Gastroesophageal sphincter (tissue), 4 donors: Measurements from ENCODE around the gene KIF5C. TPM values are rescaled to one million over a fixed set of nuclear protein-coding genes. Genes with fewer than 3 reads are reported as not detected.

Experiments used
- ATAC-seq: fragments of 150-250 bp; one replicate; pipeline ENCODE4 v1.9.1; 2016; ENCODE audit warnings: mild to moderate bottlenecking, moderate library complexity
- H3K27ac ChIP-seq, 4 donors: fragments of 200-600 bp; sonication (generic) in 3 of 4; 1 replicate in 3 of 4; 2 replicates in 1 of 4; pipeline ENCODE4 v1.5.1; 2016 to 2019
- H3K27me3 ChIP-seq: fragments of 200-600 bp; sonication (generic); one replicate; pipeline ENCODE4 v1.5.1; 2019
- H3K36me3 ChIP-seq, 2 donors: fragments of 200-600 bp; sonication (generic); one replicate each; pipeline ENCODE4 v1.5.1; 2019; ENCODE audit warnings: control low read depth in 1 of 2
- H3K4me1 ChIP-seq, 3 donors: fragments of 200-600 bp; sonication (generic); 1 replicate in 2 of 3; 2 replicates in 1 of 3; pipeline ENCODE4 v1.5.1; 2016 to 2019; ENCODE audit warnings: control low read depth in 2 of 3
- H3K4me3 ChIP-seq, 2 donors: fragments of 200-600 bp; sonication (generic); one replicate each; pipeline ENCODE4 v1.5.1; 2019; ENCODE audit warnings: mild to moderate bottlenecking in 1 of 2, moderate library complexity in 1 of 2
- H3K9me3 ChIP-seq, 3 donors: fragments of 200-600 bp; sonication (generic); one replicate each; pipeline ENCODE4 v1.5.1; 2017 to 2019; ENCODE audit warnings: control low read depth in 2 of 3
- EP300 ChIP-seq: sonication (generic); formaldehyde crosslinking; IDR thresholded peaks from one replicate; pipeline ENCODE4 v1.6.1; 2017; ENCODE audit warnings: antibody characterized with exemption, mild to moderate bottlenecking
- POLR2A ChIP-seq, 2 donors: fragments of 450-650 bp; IDR thresholded peaks; one replicate each; pipeline ENCODE4 v1.6.1; 2017; ENCODE audit warnings: antibody characterized with exemption in 2 of 2, mild to moderate bottlenecking in 2 of 2, moderate library complexity in 1 of 2
- POLR2AphosphoS5 ChIP-seq: sonication (generic); formaldehyde crosslinking; IDR thresholded peaks from one replicate; pipeline ENCODE4 v1.6.1; 2017; ENCODE audit warnings: antibody characterized with exemption
- WGBS, 2 donors: methylation state at CpG; one replicate each; pipeline ENCODE4 v1.1.5; 2018; ENCODE audit warnings: low coverage in 1 of 2; 5-methylcytosine and 5-hydroxymethylcytosine counted together
- total RNA-seq, 4 donors: library from RNA; depleted of rRNA; stranded (reverse); fragments of >200 nt; gene quantifications; one replicate each; pipeline ENCODE4 v1.1.0, GENCODE V29; 2016
- TF ChIP-seq, protein P1 (sequence below), 4 experiments: fragments of 200-600 bp in 2 of 4; fragments of 450-650 bp in 2 of 4; sonication (generic) in 1 of 4; IDR thresholded peaks; one replicate each; pipeline ENCODE4 v1.5.1; 2017 to 2019; ENCODE audit warnings: antibody characterized with exemption in 4 of 4, mild to moderate bottlenecking in 2 of 4, moderate library complexity in 2 of 4

KIF5C gene
- total RNA-seq, 4 donors from 2014 or later: 3.3 to 6.6 (median 4.5) TPM

DNA sequence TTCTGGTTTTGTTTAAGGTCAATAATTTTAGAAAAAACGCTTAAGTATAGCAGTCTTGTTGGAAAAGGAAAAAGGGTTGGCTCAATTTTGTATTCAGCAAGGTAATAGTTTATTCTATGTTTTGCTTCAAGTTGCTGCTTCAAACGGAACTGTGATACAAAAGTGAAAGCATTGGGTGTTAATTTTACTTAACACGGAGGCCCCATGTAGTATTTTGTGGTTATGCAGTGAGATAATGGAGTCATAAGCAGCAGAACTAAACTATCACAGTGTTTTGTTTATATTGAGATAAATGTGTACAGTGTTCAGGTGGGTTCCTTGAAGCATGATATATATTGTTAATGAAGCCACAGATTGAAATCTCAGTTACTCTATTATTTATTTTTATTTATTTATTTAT lies 96.5 kb downstream of the KIF5C start:
- WGBS, 2 donors: 72 to 77% methylated on average over 2 to 3 of the region's 3 CpGs
- peaks cover 0 to 22% (median 0%) of the 10 kb centered on the region in 3 donors for H3K4me1 ChIP-seq
- no peak overlapping the region for H3K4me3 ChIP-seq
- no peak for TF ChIP-seq POLR2AphosphoS5
- TF ChIP-seq POLR2A (IDR thresholded peaks at IDR 0.05): no peak
- TF ChIP-seq, protein P1, sequence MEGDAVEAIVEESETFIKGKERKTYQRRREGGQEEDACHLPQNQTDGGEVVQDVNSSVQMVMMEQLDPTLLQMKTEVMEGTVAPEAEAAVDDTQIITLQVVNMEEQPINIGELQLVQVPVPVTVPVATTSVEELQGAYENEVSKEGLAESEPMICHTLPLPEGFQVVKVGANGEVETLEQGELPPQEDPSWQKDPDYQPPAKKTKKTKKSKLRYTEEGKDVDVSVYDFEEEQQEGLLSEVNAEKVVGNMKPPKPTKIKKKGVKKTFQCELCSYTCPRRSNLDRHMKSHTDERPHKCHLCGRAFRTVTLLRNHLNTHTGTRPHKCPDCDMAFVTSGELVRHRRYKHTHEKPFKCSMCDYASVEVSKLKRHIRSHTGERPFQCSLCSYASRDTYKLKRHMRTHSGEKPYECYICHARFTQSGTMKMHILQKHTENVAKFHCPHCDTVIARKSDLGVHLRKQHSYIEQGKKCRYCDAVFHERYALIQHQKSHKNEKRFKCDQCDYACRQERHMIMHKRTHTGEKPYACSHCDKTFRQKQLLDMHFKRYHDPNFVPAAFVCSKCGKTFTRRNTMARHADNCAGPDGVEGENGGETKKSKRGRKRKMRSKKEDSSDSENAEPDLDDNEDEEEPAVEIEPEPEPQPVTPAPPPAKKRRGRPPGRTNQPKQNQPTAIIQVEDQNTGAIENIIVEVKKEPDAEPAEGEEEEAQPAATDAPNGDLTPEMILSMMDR (IDR thresholded peaks at IDR 0.05): no peak
- TF ChIP-seq EP300: no peak
- H3K27me3 ChIP-seq: no peaks in the 10 kb centered on the region
- no peak for ATAC-seq
- no peaks in the 10 kb centered on the region for H3K36me3 ChIP-seq
- H3K27ac ChIP-seq: no peak overlapping the region
- H3K9me3 ChIP-seq: no peaks in the 10 kb centered on the region

DNA sequence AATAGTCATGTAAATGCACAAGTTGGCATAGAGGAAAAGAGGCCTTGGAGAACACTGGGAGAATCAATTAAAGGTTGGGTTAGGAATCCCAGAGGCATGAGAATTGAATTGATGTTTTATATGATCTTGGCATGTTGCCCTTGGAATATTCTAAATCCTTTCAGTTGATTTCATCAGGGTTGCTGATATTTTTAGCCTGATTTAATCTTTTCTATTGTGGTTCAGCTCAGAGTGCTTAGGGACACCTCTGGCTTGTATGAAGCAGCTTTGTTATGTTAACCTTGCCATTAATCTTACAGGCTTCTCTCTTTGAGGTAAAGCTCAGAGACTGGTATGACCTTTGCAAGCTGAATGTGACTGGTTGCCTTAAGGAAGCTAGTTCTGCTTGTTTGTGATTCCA lies 99.1 kb downstream of the KIF5C start:
- Histone ChIP-seq H3K27ac (no peak overlapping the region), H3K9me3 (no peaks in the 10 kb centered on the region), H3K27me3 (no peaks in the 10 kb centered on the region), H3K4me3 (no peak overlapping the region), H3K4me1 (peaks cover 0 to 16% (median 0%) of the 10 kb centered on the region in 3 donors), H3K36me3 (no peaks in the 10 kb centered on the region)
- TF ChIP-seq, protein P1 (IDR thresholded peaks at IDR 0.05): no peak
- TF ChIP-seq POLR2AphosphoS5 (no peak), POLR2A (IDR thresholded peaks at IDR 0.05) (no peak), EP300 (no peak)
- no peak for ATAC-seq

DNA sequence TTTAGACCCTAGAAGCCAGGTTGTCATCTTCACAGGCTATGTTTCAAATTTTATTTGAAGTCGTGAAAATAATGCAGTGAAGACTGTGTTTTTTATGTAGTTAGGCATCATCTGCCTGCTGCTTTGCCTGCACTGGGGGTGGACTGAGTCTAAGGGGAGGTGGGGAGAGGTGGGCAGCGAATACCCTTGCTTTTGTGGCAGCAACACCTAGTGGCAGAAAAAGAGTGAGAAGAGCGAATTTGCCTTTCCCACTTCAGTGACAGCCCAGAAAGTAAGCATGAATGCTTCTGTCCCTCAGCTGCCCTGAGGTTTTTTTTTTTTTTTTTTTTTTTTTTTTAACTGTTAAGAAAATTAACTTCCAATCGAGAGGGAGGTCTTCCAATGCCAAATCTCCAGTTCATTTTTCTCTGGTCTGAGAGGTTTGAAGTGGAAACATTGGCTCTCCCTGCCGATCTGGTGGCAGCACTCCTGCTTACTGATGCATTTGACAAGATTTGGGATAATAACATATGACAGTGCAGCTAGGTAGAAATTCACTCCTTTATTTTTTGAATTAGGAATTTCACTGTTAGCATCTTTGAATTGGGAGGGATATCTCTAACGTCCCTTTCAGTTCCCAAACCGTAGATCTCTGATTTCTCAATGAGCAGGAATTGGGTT lies 103.1 kb downstream of the KIF5C start:
- Histone ChIP-seq H3K9me3 (no peaks in the 10 kb centered on the region), H3K27me3 (no peaks in the 10 kb centered on the region), H3K4me3 (no peak overlapping the region), H3K27ac (no peak overlapping the region), H3K36me3 (no peaks in the 10 kb centered on the region), H3K4me1 (no peaks in the 10 kb centered on the region)
- ATAC-seq: peak; percentile 17
- TF ChIP-seq, protein P1 (IDR thresholded peaks at IDR 0.05): no peak
- TF ChIP-seq POLR2A (IDR thresholded peaks at IDR 0.05): no peak
- TF ChIP-seq POLR2AphosphoS5: no peak
- no peak for TF ChIP-seq EP300
- 48 to 80% methylated on average over 5 to 6 of the region's 7 CpGs for WGBS, 2 donors

DNA sequence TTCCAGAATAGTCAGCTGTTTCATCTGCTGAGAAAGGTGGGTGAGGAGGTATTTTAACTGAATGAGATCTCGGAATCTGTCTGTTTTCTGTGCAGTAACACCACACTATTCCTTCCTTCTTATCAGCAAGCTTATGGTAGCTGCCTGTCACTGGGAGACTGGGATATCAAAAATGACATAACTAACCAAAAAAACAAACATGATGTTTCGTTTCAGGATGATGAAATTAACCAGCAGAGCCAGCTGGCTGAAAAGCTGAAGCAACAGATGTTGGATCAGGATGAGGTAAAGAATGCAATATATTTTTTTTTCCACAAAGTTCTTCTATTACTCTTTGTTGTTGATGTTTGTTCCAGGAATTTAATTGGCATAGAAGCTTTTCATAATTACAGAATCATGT lies 103.7 kb downstream of the KIF5C start:
- TF ChIP-seq, protein P1 (IDR thresholded peaks at IDR 0.05): no peak
- TF ChIP-seq POLR2AphosphoS5: peak; percentile 24
- no peaks in the 10 kb centered on the region for H3K4me1 ChIP-seq
- H3K27me3 ChIP-seq: no peaks in the 10 kb centered on the region
- ATAC-seq: peak; percentile 62
- no peaks in the 10 kb centered on the region for H3K36me3 ChIP-seq
- H3K4me3 ChIP-seq: no peak overlapping the region
- WGBS, 2 donors: 68 to 79% methylated on average over 2 of the region's 2 CpGs
- no peaks in the 10 kb centered on the region for H3K9me3 ChIP-seq
- no peak overlapping the region for H3K27ac ChIP-seq

DNA sequence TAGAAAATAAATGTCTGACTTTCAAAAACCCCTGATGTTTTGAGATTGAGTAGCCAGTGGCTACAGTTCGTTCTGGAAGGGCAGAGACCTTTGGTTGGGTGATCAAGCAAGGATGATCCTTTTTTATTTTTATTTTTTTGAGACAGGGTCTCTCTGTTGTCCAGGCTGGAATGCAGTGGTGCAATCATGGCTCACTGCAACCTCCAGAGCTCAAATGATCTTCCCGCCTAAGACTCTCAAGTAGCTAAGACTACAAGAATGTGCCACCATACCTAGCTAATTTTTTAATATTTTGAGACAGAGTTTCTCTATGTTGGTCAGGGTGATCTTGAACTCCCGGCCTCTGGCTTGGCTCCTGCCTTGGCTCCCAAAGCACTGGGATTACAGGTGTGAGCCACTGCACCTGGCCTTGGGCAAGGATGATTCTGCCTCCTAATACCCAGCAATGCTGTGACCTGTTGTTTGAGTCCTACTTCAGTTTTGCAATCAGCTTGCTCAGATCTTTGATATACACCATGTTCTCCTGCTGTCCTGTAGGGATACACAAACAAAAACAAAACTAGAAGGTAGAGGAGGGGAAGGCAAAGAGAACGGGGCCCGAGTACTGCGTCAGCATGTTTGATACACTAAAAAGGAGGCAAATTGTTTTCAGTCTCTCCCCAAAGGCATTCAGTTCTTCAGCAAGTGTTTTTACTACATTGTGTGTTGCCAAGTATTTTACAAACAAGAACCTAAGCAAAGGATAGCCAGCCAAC lies 104.3 kb downstream of the KIF5C start:
- TF ChIP-seq POLR2AphosphoS5: no peak
- TF ChIP-seq EP300: no peak
- no peak for TF ChIP-seq POLR2A (IDR thresholded peaks at IDR 0.05)
- TF ChIP-seq, protein P1 (IDR thresholded peaks at IDR 0.05): no peak

More for the DNA sequence above, 104.3 kb downstream of the KIF5C start:
- no peaks in the 10 kb centered on the region for H3K36me3 ChIP-seq
- 67 to 80% methylated on average over 3 to 5 of the region's 6 CpGs for WGBS, 2 donors
- H3K27me3 ChIP-seq: no peaks in the 10 kb centered on the region
- no peak overlapping the region for H3K4me3 ChIP-seq
- H3K9me3 ChIP-seq: no peaks in the 10 kb centered on the region
- H3K4me1 ChIP-seq: no peaks in the 10 kb centered on the region
- no peak overlapping the region for H3K27ac ChIP-seq
- ATAC-seq: peak; percentile 53
